22Rv1 (cell line): ENCODE results near the gene STAM2.

ENCODE experiments used
- ZFX ChIP-seq: fragments of 450-650 bp; IDR thresholded peaks from 2 replicates; pipeline ENCODE4 v1.6.1; 2017; ENCODE audit warnings: antibody characterized with exemption, borderline replicate concordance
- TF ChIP-seq, protein P1 (sequence below): fragments of 450-650 bp; IDR thresholded peaks from 2 replicates; pipeline ENCODE4 v1.5.1; 2017; ENCODE audit warnings: mild to moderate bottlenecking

DNA sequence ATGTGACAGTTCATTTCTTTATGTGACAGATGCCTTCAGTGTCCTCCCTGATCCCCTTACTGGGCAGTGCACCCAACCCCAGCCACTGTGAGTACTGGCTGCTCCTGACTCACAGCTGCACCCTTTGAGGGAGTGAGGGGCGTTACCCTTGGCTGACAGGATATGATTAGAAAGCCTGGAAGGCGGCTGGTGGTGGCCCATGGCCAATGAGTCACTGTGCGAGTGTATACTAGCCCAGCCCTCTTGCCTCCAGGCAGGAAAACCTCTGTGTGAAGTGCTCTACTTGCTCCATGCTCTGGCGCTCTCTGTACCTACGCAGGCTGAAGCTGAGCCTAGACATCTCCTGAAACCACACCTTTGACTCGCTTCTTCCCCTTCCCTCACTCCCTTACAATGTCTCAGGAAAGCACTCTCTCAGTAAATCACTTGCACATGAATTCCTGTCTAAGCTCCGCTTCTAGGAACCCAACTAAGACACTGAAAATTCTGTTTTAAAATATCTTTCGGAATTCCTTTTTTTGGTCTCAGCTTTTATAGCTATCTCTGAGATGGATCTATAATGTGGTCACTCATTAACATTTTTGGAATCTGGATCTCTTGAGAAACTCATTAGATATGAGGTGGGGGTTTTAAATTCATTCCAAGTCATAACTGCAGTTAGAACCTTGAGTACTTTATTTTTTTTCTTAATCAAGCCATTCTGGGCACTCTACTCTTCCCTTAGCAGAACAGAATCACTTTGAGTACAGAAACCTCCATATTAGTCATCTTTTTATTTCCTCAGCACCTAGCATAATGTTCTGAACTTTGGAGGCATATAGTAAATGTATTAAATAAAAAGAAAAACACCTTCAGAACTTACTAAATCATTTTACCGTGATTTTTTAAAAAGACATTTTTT, 25.3 kb upstream of the STAM2 start:
- TF ChIP-seq, protein P1, sequence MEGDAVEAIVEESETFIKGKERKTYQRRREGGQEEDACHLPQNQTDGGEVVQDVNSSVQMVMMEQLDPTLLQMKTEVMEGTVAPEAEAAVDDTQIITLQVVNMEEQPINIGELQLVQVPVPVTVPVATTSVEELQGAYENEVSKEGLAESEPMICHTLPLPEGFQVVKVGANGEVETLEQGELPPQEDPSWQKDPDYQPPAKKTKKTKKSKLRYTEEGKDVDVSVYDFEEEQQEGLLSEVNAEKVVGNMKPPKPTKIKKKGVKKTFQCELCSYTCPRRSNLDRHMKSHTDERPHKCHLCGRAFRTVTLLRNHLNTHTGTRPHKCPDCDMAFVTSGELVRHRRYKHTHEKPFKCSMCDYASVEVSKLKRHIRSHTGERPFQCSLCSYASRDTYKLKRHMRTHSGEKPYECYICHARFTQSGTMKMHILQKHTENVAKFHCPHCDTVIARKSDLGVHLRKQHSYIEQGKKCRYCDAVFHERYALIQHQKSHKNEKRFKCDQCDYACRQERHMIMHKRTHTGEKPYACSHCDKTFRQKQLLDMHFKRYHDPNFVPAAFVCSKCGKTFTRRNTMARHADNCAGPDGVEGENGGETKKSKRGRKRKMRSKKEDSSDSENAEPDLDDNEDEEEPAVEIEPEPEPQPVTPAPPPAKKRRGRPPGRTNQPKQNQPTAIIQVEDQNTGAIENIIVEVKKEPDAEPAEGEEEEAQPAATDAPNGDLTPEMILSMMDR, result no peak
- no peak for TF ChIP-seq ZFX
